EH (cell line): ENCODE measurements around the gene CYP2W1.
"Not testable (repeated sequence)": the region's sequence is repeated elsewhere in the genome, so short reads cannot be mapped to it uniquely, and the experiment has no call there.

Source experiments
- DNase-seq: peaks from one replicate; pipeline ENCODE4 v3.0.0-alpha.2; 2015; ENCODE audit warnings: low read depth

The CYP2W1 gene

DNA sequence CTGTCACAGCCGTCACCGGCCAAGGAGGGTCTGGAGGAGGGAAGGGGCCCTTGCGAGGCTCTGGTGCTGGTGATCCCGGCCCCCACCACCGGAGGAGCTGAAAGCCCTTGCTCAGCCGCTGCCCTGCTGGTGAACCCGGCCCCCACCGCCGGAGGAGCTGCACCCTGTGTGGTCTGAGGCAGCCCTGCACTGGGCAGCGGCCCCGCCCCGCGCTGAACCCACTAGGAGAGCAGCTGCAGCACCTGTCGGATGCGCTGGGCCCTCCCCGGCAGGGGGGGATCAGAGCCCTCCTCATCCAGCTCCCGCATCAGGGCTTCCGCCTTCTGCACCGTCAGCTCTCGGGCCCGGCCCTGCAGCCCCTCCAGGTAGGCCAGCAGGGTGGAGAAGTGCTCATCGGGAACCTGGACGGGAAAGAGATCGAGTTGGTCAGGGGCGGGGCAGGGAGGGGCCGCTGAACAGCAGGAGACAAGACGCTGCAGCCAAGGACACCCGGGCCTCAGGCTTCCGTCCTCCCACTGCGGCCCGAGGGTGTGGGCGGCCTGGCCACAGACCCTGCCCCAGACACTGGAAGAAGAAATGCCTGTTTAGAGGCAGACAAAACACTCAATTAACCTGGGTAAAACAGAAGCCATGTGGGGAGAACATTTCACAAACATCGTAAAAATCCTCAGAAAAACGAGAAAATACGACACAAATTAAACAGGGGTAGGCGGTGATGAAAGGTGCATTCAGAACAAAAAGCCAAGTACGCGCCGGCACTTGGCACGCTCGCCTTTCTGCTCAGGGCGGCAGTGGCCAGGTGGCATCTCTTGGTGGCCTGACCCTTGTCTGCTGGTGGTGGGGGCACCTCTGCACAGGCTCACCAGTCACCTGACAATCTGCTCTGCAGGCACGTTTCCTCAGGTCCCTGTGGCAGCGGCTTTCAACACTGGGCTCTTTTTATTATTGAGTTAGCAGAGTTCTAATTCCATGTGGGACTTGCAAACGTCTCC, 14.7 kb downstream of the CYP2W1 start:
- no peak for DNase-seq

- no peak for DNase-seq
These were observed 16.3 kb downstream of the CYP2W1 start for GRCh38 chr7:999149-999879.

DNA sequence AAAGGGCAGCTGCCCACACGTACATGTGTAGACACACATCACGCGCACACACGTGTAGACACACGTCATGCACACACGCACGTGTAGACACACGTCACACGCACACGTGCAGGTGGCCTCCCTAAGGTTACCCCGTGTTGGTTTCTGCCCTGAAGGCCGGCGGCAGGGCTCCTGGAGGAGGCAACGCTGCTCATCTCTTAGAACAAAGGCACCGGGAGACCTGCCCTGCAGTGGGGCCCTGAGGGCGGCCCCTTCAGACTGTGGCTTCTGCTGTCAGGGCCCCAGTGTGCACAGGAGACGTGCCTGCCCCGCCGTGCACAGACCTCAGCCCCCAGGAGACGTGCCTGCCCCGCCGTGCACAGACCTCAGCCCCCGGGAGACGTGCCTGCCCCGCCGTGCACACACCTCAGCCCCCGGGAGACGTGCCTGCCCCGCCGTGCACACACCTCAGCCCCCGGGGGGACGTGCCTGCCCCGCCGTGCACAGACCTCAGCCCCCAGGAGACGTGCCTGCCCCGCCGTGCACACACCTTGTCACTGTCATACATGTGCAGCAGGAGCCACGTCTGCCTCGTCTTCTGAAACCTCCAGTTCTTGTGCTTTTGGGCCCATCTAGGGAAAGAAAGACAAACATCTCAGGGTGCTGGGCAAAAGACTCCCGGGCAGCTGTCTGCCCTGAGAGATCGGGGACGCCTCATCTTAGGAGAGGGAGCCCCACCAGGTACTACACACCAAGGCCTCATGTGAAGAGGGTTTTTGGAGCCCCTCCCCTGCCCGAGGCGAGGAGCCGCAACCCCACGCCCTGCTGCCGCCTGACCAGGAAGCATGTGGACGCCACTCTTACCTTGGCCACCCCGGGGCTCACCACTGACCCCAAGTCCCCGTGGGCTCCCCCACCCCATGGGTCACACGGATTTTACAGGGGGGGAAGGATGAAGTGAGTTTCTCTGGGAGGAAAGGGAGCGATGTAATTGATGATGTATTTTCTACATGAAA, 17.3 kb downstream of the CYP2W1 start:
- DNase-seq: no peak

- not testable (repeated sequence) for DNase-seq
These were observed 18.2 kb downstream of the CYP2W1 start for GRCh38 chr7:1001069-1001770.

GRCh38 chr7:1002026-1002425, 19.0 kb downstream of the CYP2W1 start:
- not testable (repeated sequence) for DNase-seq

DNA sequence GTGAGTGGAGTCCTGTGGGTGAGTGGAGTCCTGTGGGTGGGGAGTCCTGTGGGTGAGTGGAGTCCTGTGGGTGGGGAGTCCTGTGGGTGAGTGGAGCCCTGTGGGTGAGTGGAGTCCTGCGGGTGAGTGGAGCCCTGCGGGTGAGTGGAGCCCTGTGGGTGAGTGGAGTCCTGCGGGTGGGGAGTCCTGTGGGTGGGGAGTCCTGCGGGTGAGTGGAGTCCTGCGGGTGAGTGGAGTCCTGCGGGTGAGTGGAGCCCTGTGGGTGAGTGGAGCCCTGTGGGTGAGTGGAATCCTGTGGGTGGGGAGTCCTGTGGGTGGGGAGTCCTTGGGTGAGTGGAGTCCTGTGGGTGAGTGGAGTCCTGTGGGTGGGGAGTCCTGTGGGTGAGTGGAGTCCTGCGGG, 19.5 kb downstream of the CYP2W1 start:
- not testable (repeated sequence) for DNase-seq

GRCh38 chr7:1004018-1004852, 21.3 kb downstream of the CYP2W1 start:
- no peak for DNase-seq

DNA sequence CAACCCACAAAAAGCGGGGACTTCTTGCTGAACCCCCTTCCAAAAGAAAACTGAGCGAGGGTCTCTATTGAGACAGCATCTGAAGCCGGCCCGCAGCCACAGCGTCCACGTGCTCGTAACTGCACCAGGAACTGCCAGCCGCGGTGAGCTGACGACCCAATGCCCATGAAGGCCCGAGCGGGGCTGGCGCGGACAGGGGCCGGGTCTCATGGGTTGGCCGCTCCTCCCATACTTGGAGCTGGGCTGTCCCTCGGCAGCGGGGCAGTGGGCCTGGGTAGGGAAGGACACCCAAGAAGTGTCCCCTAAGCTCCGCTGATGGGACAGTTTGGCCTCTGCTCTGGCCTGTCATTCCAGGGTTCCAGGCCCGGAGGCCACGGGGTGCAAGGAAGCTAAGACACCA, 22.3 kb downstream of the CYP2W1 start:
- DNase-seq: no peak

GRCh38 chr7:1007901-1008300, 24.9 kb downstream of the CYP2W1 start:
- no peak for DNase-seq

GRCh38 chr7:1008733-1009363, 25.9 kb downstream of the CYP2W1 start:
- no peak for DNase-seq

DNA sequence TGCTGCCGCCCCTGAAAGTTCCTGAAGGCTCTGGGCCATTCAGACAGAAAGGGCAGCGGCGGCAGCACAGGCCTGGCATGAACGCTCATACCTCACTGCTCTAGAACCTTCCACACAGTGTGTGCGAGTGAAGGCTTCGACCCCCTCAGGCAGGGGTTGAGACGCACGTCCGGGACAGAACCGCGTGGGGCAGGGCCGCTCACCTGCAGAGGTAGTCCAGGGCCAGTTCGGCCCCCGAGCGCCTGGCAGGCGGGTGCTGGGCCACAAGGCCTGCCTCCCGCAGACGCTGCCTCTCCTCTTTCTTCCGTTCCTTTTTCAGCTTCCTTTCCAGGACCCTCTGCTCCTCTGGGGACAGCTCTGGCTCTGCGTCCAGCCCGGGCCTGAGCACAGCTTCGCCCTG, 26.8 kb downstream of the CYP2W1 start:
- DNase-seq: no peak

- no peak for DNase-seq
These were observed 27.2 kb downstream of the CYP2W1 start for GRCh38 chr7:1010226-1010625.

DNA sequence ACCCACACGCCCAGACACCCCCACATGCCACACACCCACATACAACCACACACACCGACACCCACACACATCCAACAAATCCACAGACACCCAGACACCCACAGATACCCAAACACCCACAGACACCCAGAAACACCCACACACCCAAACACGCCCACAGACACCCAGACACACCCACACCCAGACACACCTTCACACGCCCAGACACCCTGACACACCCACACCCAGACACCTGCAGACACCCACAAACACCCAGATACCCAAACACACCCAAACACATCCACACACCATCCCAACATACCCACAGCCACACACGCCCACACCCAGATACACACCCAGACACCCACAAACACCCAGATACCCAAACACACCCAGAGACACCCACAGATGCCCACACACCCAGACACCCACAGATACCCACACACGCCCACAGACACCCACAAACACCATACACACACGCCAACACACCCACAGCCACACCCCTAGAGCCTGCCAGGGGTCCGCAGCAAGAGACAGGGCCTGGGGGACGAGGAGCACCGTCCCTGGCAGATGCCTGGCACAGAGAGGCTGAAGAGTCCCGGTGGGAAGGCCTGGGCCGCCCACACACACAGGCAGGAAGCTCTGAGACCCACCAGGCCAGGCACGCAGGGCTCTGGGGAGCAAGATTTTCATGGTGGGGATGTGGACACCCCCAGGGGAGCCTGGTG, 28.5 kb downstream of the CYP2W1 start:
- DNase-seq: no peak

DNA sequence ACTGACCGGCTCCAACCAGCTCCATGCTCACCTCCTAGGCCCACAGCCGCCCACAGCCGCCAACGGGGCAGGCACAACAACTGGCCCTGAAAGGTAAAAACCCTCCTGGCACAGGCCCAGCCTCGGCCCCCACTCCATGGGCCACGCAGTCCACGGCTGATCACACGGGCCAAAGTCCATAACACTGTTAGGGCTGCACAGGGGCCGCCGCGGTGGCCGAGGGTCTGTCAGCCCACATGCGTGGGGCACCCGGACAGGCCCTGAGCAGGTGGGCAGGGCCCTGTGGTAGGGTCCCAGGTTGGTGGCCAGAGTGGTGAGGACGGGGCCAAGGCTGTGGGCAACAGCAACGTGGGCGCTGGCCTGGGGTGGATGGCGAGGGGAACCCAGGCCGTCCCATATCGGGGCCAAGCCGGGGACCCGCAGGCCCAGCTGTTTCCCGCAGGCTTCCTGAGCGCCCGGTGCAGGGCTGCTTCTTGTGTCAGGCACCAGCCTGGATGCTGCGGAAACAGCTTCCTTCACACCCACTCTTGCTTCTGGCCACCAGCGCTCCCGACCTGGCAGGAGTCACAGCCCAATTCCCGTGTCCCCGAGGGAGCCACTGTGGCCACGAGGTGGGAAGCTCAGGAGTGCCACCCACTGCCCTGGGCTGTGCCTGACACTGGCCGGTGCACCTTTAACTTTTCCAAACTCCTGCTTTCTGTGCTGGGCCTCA, 29.2 kb downstream of the CYP2W1 start:
- DNase-seq: no peak

DNA sequence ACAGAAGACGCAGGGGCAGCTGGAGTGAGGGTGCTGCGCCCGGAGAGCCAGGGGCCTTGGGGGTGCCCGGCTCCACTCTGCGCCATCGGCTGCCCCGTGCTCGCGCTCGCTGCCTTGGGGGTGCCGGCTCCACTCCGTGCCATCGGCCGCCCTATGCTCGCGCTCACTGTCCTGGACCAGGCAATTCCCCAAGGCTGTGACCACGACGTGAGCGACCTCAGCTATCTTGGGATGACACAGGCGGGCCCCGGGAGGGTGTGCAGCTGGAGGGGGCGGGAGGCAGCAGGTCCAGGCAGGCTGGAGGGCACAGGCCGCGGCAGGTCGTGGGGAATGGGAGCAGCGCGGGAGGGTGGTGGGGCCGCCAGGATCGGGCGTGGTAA, 29.7 kb downstream of the CYP2W1 start:
- no peak for DNase-seq

DNA sequence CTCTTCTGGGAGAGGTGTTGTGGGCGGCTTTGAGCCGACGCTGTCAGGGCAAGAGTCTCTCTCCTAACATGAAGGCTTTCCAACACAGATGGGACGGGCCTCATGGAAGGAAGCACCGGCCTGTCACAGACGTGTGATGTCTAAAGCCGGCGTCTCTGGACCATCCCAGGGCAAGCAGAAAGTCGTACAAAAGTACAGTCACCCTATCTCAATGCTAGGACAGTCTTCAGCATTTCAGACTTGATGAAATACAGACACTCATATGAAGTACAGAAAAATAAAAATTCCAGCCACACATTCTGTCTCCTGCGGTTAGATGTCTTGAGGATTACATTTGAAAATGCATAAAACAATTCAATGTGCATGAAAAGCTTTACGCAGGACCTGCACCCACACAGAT, 30.6 kb downstream of the CYP2W1 start:
- no peak for DNase-seq

DNA sequence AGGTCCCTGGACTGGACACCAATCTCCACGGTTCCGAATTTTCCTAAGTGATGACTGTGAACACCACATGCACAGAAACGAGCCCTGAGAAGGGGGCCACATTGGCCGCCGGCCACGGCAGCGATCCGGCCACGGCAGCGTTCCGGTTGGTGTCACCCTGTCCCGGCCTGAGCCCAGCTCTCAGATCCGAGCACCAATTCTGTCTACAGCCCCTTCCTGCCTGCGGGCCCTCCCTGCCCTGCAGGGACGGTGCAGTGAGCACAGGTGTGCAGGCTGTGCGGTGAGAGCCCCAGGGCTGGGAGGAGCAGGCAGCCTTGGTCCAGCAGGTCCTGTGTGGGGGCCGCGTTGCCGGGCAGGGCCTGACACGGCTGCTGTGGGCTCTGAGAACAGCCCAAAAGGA, 31.7 kb downstream of the CYP2W1 start:
- DNase-seq: no peak
